Measurements from ENCODE around the gene CA7.

The CA7 gene

GRCh38 chr16:66844342-66845079 is at the start of gene CA7:
TSS of gene CA7 (plus strand) at chr16:66844414. CDS start at chr16:66844488, 74 bp downstream.
- no peak for DNase-seq

- no peak for DNase-seq
Observed at GRCh38 chr16:66798161-66798560, 46.1 kb upstream of the CA7 start.

DNA sequence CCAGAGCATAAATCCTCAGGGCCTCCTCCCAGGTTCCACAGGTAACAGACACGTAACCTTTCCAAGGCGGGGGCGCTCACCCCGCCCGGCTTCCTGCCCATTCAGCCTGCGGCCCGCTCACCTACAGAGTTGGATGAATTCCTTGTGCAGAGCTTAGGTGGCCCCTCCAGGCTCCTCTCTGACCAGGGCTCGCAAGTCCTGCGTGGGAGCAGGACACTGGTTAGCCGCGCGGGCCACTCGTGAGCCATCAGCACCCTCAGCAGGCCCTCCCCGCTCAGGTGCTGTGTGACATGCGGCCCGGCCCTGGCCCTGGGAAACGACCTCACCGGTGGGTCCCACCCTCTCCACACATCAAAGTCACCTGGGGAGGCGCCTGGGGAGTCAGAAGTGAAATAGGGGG is 43.4 kb upstream of the CA7 start:
- DNase-seq: no peak

GRCh38 chr16:66801320-66802105 is 42.7 kb upstream of the CA7 start, which contains the start of gene TERB1:
TSS of gene TERB1 (minus strand) at chr16:66801584. CDS start at chr16:66796798, 4,786 bp downstream.
- DNase-seq: no peak

DNA sequence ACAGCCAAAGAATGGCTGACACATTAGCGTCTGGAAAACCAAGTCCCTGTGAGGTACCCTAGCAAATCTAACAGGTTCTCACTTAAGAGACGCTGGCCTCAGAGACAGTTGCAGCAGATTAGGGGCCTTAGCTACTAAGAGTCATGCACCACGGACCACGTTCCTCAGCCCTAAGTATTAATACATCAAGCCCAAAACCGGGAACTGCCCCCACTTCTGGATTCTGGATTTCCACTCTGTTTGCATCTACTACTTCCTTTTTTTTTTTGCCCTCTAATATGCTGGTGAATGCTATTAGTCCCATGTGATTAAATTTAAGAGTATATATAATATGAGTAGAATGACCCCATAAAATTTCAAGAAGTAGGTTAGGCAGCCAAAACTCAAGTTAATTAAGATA is 42.1 kb upstream of the CA7 start:
- DNase-seq: no peak

DNA sequence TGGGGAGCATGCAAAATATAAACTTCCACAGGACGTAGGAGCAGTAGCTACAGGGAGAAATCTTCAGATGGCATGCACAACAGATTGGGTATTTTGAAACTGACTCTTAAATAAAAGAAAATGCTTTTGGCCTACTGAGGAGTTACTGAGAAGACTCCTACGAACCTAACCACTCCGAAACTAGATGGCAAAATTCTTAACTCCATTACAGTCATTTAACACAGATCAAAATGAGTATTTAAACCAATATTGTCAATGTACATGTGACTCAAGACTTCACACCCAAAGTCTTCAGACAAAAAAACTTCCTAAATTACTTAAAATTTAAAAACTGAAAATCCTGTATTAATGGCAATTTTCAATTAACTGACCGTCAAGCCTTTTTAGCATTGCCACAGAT is 34.4 kb upstream of the CA7 start:
- DNase-seq: no peak

GRCh38 chr16:66810391-66810790 is 33.8 kb upstream of the CA7 start:
- no peak for DNase-seq

DNA sequence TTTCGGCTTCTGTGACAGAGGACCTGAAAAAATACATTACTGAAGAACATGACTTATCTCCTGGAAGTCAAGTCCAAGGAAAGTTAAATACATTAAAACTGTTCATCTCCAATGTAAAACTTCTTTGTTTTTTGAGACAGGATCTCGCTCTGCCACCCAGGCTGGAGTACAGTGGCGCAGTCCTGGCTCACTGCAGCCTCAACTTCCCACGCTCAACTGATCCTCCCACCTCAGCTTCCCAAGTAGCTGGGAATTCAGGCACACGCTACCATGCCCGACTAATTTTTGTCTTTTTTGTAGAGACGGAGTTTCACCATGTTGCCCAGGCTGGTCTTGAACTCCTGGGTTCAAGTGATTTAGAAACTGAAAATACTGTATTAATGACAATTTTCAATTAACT is 33.2 kb upstream of the CA7 start:
- no peak for DNase-seq

GRCh38 chr16:66814734-66815133 is 29.5 kb upstream of the CA7 start:
- DNase-seq: no peak

GRCh38 chr16:66824006-66824405 is 20.2 kb upstream of the CA7 start:
- DNase-seq: no peak

GRCh38 chr16:66830422-66831404 is 13.5 kb upstream of the CA7 start, which contains the start of gene NAE1:
TSS of gene NAE1 (minus strand) at chr16:66830976. CDS start at chr16:66830899, 77 bp downstream.
- DNase-seq: peak; percentile 63

- DNase-seq: no peak
Observed at GRCh38 chr16:66832190-66832589, 12.0 kb upstream of the CA7 start.

DNA sequence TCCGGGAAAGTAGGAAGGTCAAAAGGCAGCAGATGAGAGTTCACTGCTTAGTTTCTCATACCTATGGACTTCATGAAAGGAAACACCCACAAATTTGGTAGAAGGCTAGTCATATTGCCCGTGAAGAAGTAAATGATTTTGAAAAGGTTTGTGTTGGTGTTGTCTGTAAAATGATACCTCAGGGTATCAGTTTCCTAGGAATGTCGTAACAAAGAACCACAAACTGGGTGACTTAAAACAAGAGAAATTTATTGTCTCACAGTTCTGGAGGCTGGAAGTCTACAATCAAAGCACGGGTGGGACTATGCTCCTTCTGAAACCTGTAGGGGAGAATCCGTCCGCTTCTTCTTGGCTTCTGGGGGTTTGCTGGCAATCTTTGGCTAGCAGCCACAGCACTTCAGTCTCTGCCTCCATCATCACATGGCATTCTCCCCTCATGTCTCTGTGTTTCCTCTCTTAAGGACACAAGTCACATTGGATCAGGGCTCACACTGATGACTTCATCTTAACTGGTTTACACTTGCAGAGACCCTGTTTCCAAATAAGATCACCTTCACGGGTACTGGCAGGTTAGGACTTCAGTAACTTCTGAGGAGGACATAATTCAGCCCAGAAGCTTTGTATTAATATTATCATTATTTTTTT is 11.4 kb upstream of the CA7 start:
- DNase-seq: no peak

- no peak for DNase-seq
Observed at GRCh38 chr16:66834746-66835145, 9.5 kb upstream of the CA7 start.

DNA sequence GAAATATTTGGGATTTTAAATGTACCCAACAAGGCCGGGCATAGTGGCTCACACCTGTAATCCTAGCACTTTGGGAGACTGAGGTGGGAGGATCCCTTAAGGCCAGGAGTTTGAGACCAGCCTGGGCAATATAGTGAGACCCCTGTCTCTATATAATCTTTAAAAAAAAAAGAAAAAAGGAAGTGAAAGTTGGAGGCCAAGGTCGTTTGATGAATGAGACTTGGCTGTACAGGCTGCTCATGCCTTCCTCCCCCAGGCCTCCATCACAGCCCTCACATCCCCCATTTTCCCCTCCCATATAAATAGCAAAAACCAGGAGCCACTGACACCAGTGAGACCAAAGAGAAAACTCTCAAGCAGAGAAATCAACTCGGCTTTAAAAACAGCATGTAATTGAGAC is 3.3 kb upstream of the CA7 start:
- no peak for DNase-seq

GRCh38 chr16:66841366-66841765 is 2.8 kb upstream of the CA7 start:
- DNase-seq: no peak

DNA sequence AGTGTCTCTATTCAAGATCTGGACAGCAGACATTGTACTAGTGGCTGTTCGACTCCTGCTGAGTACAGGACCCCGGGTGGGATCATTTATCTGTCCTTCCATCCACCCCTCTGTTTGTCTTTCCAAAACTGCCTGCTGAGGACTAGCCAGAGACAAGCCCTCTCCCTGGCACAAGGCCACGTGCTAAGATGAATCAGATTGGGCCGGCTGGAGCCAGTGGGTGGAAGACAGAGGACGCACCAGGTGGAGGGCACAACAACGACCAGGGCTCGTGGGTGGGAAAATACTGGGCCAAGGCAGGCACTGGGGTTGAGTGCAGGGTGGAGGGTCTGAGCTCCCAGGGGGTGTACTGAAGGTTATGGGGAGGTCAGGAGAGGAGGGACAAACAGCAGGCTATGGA is 1.4 kb upstream of the CA7 start:
- no peak for DNase-seq

GRCh38 chr16:66843191-66843590 is 1.0 kb upstream of the CA7 start:
- DNase-seq: no peak

GRCh38 chr16:66844009-66844341 is 239 bp upstream of the CA7 start:
- no peak for DNase-seq

DNA sequence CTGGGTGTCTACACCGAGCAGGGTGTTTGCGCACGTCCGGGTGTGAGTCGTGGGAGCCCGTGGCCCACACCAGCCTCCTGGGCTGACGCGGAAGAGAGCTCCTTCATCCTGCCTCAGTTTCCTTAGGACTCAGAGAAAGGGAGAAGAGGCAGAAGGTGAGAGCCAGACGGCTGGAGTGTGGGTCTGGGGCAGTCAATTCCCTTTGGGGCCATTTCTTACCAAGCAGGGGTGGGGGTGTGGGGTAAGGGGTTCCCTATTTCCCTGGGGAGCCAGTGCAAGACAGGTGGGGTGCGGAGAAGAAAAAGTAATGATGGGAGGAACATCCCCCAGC is 831 bp downstream of the CA7 start:
- DNase-seq: no peak

DNA sequence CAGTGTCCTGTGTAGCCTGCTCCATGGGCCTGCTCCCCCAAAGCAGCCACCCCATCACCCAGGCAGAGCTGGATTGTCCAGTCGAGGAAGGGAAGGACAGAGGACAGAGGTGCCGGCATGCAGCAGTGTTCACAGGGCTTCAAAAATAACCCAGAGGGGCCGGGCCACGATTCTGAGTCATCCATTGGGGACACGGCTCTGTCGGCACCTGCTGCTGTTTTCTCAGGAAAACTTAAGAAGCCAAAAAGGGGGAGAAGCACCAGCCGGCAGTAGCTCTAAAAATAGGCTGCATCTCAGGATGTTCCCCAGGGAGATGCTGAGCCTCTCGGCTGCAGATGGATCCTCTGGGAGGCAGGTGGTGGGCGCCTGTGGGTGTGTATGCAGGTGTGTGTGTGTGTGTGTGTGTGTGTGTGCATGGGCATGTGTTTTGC is 1.6 kb downstream of the CA7 start:
- DNase-seq: no peak

- no peak for DNase-seq
Observed at GRCh38 chr16:66846266-66846665, 2.1 kb downstream of the CA7 start.

GRCh38 chr16:66846831-66847230 is 2.6 kb downstream of the CA7 start:
- no peak for DNase-seq

Data from NCI-H446 treated with DMSO at 0.1 percent for 48 hours (cell line).